DMS114 treated with DMSO at 0.1 percent for 48 hours (cell line): ENCODE measurements around the gene SNORC.

Source experiments
- DNase-seq: peaks from one replicate; lab custom pipeline; 2025; ENCODE audit not compliant: unreplicated experiment; lab: John Stamatoyannopoulos, UW

SNORC gene

GRCh38 chr2:232869138-232870017, 686 bp upstream of the SNORC start:
- no peak for DNase-seq

- no peak for DNase-seq
Measured at GRCh38 chr2:232870766-232871371, 805 bp downstream of the SNORC start.

- no peak for DNase-seq
Measured at GRCh38 chr2:232871418-232871834, 1.4 kb downstream of the SNORC start.

- no peak for DNase-seq
Measured at GRCh38 chr2:232871835-232872736, 2.0 kb downstream of the SNORC start.

- DNase-seq, result no peak
Measured at GRCh38 chr2:232872826-232873225, 2.8 kb downstream of the SNORC start.

- DNase-seq, result no peak
Measured at GRCh38 chr2:232873292-232873908, 3.3 kb downstream of the SNORC start.

- DNase-seq, result no peak
Measured at GRCh38 chr2:232873909-232874641, 4.0 kb downstream of the SNORC start.

GRCh38 chr2:232874677-232875223, 4.7 kb downstream of the SNORC start:
- no peak for DNase-seq

GRCh38 chr2:232875256-232876121, 5.4 kb downstream of the SNORC start:
- no peak for DNase-seq

GRCh38 chr2:232876161-232876977, 6.3 kb downstream of the SNORC start:
- no peak for DNase-seq

- DNase-seq, result no peak
Measured at GRCh38 chr2:232876978-232877441, 6.9 kb downstream of the SNORC start.

- no peak for DNase-seq
Measured at GRCh38 chr2:232877940-232878511, 8.0 kb downstream of the SNORC start.

GRCh38 chr2:232878855-232879617, 9.0 kb downstream of the SNORC start:
- DNase-seq, result no peak

- no peak for DNase-seq
Measured at GRCh38 chr2:232879618-232880494, 9.8 kb downstream of the SNORC start.

GRCh38 chr2:232880764-232881351, 10.8 kb downstream of the SNORC start:
- DNase-seq, result no peak

GRCh38 chr2:232882085-232882484, 12.0 kb downstream of the SNORC start:
- DNase-seq, result no peak
